ENCODE measurements around the gene TSPAN32.
"Not testable (repeated sequence)": the region's sequence is repeated elsewhere in the genome, so short reads cannot be mapped to it uniquely, and the experiment has no call there.

The TSPAN32 gene

DNA sequence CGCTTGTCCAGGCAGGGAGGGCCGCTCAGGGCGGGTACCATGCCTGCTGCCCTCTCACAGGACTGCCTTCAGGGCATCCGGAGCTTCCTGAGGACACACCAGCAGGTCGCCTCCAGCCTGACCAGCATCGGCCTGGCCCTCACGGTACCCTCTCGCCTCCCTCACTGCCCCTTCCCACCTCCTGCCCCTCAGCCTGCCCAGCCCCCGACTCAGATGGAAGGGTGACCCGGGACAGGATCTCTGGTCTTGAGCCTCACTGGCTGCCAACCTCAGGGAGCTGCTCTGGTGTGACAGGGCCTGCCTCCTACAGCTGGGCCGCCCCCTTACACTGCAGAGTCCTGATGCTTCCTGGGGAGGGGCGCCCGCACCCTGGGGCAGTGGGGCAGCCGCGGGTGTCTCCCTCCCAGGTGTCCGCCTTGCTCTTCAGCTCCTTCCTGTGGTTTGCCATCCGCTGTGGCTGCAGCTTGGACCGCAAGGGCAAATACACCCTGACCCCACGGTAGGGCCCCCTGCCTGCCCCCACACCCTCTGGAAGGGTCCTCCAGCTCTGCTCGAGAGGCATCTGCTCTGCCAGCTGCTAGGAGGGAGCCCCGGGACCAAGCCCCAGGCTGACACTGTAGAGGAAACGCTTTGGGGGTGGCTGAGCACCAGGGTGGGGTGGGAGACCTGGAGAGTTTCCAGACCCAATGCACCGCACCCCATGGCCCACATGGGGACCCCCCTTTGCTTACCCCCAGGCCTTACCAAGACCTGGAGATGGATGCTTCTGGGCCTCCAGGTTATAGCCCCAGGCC, 14.6 kb downstream of the TSPAN32 start:
- DNase-seq, result no peak

DNA sequence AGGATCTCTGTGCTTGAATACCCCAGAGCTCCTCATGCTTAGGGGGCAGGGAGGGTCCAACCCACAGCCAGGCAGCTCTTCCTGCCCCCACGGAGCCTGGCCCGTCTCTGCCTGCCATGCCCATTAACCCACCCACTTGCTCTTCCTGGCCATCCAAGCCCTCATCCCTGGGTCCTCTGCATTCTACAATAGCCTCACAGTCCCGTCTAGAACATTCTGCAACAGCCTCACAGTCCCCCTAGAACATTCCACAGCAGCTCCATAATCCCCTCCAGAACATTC, 15.1 kb downstream of the TSPAN32 start:
- no peak for DNase-seq

DNA sequence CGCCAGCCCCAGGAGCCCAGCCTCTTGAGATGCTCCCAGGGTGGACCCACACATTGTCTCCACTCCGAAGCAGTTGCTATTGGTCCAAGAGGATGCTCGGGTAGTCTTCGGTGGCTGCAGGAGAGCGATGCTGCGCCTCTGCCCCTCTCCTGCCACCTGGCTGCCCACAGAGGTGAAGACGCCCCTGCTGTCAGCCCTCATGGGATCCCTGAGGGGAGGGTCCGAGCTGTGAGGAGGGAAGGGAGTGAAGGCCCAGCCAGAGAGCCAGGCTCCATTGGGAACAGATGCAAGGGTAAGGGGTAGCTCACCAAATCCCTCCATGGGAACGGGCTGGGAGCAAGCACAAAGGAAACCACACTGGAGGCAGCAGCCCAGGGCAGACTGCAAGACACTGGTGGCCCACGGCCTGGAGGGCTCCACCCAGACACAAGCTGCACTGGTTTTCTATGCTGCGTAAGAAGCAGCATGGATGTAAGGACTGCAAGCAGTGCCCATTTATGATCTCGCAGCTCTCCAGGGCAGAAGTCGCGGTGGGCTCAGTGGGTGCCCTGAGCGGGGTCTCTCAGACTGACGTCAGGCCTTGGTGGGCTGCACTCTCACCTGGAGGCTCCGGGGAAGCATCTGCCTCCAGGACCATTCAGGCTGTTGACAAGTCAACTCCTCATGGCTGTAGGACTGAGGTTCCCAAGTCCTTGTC, 15.7 kb downstream of the TSPAN32 start:
- no peak for DNase-seq

DNA sequence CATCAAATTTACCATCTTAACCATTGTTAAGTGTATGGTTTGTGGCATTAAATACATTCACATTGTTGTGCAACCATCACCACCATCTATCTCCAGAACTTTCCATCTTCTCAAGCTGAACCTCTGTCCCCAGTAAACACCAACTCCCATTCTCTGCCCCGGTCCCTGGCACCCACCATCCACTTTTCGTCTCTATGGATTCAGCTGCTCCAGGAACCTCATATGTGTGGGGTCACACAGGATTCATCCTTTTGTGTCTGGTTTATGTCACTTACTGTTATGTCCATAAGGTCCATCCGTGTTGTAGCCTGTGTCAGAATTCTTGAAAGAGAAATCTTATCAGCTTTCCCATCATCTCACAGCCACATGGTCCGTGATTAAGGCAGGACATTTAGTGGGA, 16.3 kb downstream of the TSPAN32 start:
- DNase-seq, result no peak

DNA sequence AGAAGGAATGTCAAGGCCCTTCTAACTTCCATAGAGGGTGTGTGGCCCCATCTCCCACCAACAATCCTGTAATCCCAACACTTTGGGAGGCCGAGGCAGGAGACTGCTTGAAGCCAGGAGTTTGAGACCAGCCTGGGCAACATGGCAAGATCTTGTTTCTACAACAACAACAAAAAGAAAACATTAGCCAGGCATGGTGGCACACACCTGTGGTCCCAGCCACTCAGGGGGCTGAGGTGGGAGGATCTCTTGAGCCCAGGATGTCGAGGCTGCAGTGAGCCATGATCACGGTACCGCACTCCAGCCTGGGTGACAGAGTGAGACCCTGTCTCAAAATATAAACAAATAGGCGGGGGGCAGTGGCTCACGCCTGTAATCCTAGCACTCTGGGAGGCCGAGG, 16.9 kb downstream of the TSPAN32 start:
- DNase-seq, result no peak

DNA sequence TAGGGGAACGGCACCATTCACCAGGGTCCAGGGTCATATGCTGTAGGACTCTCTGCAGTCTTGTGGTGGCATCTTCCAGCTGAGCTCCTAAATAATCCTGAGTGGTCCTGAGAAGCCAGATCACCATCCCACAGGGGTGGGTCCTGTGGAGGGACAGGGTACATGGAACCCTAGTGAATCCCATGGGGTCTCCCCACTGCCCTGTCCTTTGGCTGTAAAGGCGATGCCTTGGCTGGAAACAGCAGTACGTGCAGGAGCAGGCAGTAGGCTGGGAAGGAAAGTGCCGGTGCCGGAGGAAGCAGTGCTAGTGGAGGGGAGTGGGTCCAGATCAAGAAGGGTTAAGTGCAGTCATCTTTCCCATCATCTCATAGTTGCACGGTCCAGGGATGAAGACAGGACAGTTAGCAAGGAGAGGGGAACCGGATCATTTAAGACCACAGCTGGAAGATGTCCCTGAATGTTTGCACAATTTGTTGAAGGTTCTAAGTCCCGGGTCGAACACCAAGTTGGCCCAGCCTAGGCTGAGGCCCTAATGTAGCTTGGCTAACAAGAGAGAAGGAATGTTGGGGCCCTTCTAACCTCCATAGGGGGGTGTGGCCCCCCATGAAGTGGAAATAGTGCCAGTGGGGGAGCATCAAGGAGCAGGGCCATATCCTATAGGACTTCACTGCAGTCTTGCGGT, 18.1 kb downstream of the TSPAN32 start:
- DNase-seq, result no peak

DNA sequence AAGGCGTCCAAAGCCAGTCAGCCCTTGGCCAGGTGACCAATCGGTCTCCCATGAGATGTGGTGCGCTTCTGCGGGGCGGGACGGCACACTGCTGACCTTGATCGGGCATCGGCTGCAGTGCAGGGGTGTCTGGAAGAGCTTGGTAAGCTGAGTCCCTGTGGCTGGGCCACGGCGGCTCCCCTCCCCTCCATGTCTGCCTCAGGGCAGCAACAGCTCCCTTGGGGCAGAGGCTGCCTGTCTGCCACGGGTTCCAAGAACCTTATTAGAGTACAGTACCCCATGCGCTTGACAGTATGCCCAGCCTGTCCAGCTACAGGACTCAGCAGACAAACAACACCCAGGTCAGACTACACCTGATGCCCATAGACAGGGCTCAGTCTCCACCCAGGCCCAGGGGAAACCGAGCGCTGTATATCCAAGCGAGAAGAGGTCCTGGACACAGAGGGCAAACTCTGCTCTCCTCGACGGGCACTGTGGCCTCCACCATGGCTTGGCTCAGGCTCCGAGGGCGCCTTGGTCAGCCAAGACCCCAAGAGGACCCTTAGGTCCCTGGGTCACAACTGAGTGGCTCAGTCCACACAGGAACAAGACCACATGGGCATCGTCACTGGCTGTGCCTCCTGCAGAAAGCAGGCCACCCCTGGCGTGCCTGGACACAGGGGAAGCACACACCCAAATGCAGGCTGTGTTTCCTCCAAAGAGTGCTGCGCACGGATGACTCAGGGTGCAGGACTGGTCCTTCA, 18.9 kb downstream of the TSPAN32 start:
- no peak for DNase-seq

DNA sequence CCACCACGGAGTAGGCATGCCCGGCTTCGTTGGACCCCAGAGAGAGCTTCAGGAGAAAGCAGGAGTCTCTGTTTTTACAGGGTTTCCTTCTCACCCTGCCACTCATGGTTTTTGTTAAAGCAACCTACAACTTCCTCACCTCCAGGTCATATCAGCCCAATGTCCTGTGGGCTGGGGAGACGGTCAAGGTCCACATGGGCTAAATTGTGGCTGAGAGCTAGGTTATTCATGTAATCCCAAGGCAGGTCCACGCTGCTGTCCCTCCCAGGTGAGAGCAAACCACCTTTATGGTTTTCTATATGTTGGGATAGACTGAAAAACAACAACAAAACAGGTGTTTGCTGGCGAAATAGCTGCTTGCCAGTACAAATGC, 19.5 kb downstream of the TSPAN32 start:
- no peak for DNase-seq

DNA sequence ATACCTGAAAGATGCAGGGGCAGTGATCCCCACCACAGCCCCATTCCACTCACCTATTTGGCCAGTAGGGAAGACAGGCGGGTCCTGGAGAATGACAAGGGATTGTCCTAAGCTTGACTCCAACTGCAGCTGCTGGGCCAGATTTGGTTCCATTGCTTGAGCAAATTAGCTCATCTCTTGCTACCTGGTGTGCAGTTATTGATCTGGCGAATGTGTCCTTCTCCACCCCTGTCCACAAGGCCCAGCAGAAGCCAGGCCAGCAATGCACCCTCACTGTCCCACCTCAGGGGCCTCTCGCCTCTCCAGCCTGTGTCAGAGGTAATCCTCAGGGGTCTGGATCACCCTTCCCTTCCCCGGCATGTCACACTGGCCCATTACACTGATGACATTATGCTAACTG, 23.3 kb downstream of the TSPAN32 start:
- DNase-seq, result no peak

DNA sequence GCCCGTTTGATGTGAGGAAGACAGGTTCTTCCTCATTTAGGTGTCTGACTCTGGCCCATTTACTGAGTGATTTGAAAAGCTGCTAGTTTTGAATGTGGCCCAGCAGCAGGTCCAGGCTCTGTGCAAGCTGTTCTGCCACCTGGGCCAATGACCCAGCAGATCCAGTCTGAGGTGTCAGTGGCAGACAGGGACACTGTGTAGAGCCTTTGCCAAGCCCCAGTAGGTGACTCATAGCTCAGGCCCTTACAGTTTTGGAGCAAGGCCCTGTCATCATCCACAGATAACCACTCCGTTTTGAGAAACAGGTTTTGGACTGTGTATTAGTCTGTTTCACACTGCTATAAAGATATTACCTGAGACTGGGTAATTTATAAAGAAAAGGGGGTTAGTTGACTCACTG, 23.9 kb downstream of the TSPAN32 start:
- no peak for DNase-seq

DNA sequence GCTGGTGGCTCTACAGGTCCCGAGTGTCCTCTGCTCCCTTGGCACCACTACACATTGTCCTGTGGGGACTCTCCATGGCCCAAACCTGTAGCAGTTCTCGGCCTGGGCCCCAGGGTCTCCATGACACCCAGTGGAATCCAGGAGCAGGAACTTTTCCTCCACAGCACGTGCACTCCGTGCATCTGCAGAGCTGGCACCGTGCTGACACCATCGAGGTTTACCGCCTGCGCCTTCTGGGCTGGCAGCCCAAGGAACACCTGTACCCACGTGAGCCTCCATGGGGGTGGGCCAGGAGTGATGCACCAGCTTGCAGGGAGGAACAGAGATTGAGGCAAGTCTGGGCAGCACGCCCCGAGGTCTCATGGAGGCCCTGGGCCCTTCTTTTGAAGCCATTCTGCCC, 25.2 kb downstream of the TSPAN32 start:
- DNase-seq, result no peak

DNA sequence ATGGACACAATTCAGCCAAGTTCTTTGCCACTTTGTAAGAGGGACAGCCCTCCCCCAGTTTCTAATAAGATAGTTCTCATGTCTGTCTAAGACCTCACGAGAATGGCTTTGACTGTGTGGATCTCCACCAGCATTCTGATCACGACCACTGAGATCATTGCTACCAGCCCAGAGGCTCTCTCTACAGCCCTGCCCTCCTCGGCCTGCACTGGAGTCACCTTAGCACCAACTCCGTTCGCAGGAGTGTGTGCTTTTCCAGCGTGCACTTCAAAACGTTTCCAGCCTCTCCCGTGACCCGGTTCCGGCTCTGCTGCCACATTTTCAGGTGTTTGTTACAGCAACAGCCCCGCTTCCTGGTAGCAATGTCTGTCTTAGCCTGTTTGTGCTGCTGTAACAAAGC, 26.2 kb downstream of the TSPAN32 start:
- no peak for DNase-seq

DNA sequence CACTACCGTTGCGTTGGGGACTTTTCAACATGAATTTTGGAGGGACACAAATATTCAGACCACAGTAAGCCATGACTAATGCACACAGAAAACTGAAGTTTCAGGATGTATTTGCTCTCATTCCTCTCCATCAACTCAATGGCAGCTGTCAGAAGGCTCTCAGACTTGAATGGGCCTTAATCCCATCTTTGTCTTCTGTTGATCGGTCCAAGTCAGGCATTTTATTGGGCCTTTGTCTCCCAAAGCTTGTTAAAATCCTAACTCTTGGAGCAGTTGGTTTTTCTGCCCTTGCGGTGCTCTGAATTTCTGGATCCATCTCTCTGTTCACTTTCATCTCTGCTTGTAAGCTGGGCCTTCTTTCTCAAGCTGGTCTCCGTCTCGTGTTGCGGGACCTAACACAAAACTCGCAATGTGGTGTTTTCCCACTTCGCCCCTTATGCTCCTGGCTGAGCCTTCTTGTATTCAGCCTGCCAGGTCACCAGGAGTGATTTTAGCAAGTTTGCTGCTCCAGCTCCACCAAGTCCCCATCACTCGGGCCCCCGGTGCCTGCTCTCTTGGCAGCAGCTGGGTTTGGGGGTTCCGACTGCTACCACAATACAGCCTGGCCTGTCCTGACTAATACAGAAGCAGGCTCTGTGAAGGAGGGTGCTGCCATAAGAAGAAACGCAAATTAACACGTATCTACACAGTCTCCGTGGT, 27.0 kb downstream of the TSPAN32 start:
- DNase-seq, result no peak

DNA sequence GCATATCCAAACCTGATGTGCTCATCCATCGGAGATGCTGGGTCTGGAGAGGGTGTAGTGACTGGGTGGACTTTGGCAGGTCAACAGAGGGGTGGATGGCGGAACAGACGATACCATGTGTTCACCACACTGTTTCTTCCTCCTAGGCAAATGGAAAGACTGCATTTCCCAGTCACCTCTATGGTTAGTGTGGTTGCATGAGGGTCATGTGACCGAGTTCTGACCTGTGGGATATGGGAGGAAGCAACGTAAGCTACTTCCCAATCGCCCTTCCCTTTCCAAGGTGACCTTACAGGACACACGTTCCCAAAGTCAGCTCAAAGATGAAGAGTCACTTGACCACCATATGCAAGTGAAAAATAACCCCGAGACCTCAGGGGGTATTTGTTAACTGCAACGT, 27.7 kb downstream of the TSPAN32 start:
- no peak for DNase-seq

DNA sequence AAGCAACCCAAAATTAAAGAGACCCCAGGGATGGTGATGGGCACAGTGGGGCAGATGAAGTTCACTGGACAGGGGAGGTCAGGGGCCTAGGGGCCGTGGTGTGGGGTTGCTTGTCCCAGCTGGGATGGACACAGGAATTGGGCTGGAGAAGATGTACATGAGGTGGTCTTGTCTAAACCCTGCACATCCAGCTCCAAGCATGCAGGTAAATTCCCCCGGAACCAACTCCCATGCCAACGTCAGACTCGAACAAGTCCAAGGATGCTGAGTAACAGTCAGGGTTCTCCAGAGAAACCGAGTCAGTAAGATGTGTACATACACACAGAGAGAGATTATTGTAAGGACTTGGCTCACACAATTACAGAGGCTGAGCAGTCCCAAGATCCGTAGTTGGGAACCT, 28.9 kb downstream of the TSPAN32 start:
- no peak for DNase-seq

DNA sequence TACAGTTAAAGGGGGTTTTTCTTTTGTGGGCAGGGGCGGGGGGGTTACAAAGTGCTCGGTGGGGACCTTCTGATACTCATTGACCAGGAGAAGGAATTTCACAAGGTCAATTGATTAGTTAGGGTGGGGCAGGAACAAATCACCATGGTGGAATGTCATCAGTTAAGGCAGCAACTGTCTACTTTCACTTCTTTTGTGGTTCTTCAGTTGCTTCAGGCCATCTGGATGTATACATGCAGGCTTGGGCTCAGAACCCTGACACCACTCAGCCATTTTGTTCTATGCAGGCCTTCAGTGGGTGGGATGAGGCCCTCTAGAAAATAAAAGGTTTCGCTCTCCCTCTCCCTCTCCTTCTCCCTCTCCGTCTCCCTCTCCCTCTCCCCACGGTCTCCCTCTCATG, 29.6 kb downstream of the TSPAN32 start:
- no peak for DNase-seq

DNA sequence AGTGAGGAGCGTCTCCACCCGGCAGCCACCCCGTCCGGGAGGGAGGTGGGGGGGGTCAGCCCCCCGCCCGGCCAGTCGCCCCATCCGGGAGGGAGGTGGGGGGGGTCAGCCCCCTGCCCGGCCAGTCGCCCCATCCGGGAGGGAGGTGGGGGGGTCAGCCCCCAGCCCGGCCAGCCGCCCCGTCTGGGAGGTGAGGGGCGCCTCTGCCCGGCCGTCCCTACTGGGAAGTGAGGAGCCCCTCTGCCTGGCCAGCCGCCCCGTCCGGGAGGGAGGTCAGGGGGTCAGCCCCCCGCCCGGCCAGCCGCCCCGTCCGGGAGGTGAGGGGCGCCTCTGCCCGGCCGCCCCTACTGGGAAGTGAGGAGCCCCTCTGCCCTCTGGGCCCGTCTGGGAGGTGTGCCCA, 30.8 kb downstream of the TSPAN32 start:
- not testable (repeated sequence) for DNase-seq

DNA sequence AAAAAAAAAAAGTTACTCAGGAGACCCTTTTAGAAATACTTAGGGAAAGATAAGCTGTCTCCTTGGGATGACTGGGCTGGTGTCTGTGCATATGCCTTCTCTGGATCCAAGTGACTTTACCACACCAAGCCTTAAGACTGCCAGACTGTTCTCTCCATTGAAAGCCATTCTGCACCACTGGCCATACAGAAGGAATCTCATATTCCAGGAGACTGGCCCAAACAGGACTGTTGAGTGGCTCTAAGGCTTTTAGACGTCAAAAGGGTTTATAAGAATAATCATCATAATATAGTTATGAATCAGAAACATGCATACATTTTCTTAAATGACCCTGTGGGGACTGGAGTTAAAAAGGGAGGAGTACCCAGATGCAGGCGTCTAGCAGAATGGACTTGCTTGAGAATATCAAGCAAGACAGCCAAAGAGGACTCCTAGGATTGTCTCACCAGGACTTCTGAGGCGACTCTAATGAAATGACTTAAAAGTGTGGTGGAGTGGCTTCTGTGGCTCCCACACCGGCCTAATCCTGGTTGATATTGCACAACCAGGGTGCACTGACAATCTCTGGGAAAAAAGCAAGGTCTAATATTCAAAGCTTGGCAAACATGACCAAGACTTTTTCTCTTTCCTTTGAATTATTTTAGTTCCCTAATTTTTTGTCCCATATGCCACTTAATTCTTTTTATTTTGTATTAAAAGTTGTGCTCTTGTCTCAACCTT, 31.8 kb downstream of the TSPAN32 start:
- DNase-seq, result not testable (repeated sequence)

DNA sequence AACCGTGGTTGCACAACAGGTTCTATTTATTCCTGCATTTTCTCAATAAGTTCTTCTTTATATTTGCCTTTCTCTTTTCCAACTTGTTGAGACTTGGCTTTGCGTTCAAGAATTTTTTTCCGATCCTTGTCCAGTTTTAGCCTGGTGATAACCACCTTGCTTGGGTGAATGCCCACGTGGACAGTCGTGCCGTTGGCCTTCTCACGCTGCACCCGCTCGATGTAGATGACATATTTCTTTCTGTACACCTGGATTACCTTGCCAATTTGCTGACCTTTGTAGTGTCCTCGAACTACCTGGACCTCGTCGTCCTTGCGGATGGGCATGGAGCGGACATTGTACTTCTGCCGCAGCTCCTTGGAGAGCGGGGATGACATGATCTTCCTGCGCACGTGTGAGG, 33.5 kb downstream of the TSPAN32 start:
- not testable (repeated sequence) for DNase-seq

DNA sequence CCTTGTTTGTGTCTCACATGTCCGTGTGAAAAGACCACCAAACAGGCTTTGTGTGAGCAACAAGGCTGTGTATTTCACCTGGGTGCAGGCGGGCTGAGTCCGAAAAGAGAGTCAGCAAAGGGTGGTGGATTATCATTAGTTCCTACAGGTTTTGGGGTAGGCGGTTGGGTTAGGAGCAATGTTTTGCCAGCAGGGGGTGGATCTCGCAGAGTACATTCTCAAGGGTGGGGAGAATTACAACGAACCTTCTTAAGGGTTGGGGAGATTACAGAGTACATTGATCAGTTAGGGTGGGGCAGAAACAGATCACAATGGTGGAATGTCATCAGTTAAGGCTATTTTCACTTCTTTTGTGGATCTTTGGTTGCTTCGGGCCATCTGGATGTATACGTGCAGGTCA, 36.9 kb downstream of the TSPAN32 start:
- DNase-seq, result not testable (repeated sequence)

DNA sequence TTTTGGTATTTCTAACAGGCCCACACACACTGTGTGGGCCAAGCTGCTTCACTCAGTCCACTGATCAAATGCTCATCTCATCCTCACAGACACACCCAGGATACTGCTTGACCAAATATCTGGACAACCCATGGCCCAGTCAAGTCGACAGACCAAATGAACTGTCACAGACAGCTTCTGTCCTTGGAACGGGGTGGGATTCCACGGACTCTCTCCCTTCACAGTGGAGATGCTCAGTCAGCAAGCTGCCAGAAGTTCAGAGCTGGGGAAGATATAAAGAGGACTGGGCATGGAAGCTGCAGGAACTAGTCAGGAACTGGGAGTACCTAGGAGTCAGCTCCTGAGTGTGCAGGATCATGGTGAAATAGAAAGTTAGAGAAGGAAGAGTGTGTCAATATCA, 40.7 kb downstream of the TSPAN32 start:
- no peak for DNase-seq

DNA sequence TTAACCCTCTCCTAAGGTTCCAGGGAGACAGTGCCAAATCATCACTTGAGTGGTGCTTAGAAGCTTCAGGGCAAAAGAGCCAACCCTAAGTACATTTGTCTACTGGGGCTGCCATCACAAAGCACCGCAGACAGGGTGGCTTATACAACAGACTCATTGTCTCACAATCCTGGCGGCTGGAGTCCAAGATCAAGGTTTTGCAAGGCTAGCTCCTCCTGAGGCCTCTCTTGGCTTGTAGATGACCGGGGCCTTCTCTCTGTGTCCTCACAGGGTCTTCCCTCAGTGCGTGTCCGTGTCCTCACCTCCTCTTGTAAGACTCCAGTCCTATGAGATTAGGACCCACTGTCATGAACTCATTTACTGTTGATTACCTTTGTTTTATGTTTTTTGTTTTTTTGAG, 41.2 kb downstream of the TSPAN32 start:
- no peak for DNase-seq

All from effector CD8-positive, alpha-beta T cell (primary cell).